K562 (cell line): Measurements from ENCODE around the gene POLR3H. TPM values are rescaled to one million over a fixed set of nuclear protein-coding genes. Genes with fewer than 3 reads are reported as not detected.
A peak's percentile ranks its signal among the peaks of the same experiment; 100 is the strongest.

Experiments used
- ETV6 ChIP-seq, 3 experiments: fragments of 150-350 bp in 1 of 3; sonication (generic) in 1 of 3; formaldehyde crosslinking in 1 of 3; IDR thresholded peaks; 2 replicates each; pipeline versions ENCODE4 v1.6.1 to v1.8.0; 2014 to 2022; ENCODE audit warnings: borderline replicate concordance in 2 of 3, low read depth in 2 of 3, antibody characterized with exemption in 1 of 3, low read length in 1 of 3, mild to moderate bottlenecking in 1 of 3, missing genetic modification reagents in 1 of 3
- FOS ChIP-seq: IDR thresholded peaks from 3 replicates; pipeline ENCODE4 v1.6.1; 2011; ENCODE audit not compliant: insufficient read length; ENCODE audit errors: extremely low read depth
- FOXJ3 ChIP-seq: sonication (generic); formaldehyde crosslinking; IDR thresholded peaks from 2 replicates; pipeline ENCODE4 v1.4.0; 2020; ENCODE audit warnings: mild to moderate bottlenecking, missing genetic modification reagents
- GATA2 ChIP-seq: sonication (generic); formaldehyde crosslinking; IDR thresholded peaks from 2 replicates; pipeline ENCODE4 v1.4.0; 2020; ENCODE audit warnings: mild to moderate bottlenecking, missing genetic modification reagents
- GTF2E2 ChIP-seq: fragments of 200-800 bp; sonication (Bioruptor generic); IDR thresholded peaks from 2 replicates; pipeline ENCODE4 v1.6.1; 2016; ENCODE audit warnings: missing genetic modification characterization, missing compliant biosample characterization
- IRF2 ChIP-seq: sonication (generic); formaldehyde crosslinking; IDR thresholded peaks from 2 replicates; pipeline ENCODE4 v1.8.1; 2022; ENCODE audit warnings: mild to moderate bottlenecking, missing genetic modification reagents
- NFATC3 ChIP-seq: fragments of 450-650 bp; IDR thresholded peaks from 2 replicates; pipeline ENCODE4 v1.6.1; 2017; ENCODE audit warnings: mild to moderate bottlenecking
- NR2C1 ChIP-seq, 2 experiments: fragments of 450-650 bp; IDR thresholded peaks; 2 replicates each; pipeline ENCODE4 v1.6.1; 2017; ENCODE audit warnings: mild to moderate bottlenecking in 2 of 2, antibody characterized with exemption in 1 of 2, inconsistent platforms in 1 of 2, missing compliant biosample characterization in 1 of 2, missing genetic modification characterization in 1 of 2
- NR2C2 ChIP-seq, 2 experiments: fragments of 200-800 bp in 1 of 2; sonication (Bioruptor generic) in 1 of 2; sonication (generic) in 1 of 2; formaldehyde crosslinking in 1 of 2; IDR thresholded peaks; 2 replicates each; pipeline versions ENCODE4 v1.6.1 to v1.8.0; 2016 to 2022; ENCODE audit warnings: mild to moderate bottlenecking in 1 of 2, missing compliant biosample characterization in 1 of 2, missing genetic modification characterization in 1 of 2, missing genetic modification reagents in 1 of 2
- POLR2H ChIP-seq: IDR thresholded peaks from 2 replicates; pipeline ENCODE4 v1.6.1; 2016; ENCODE audit warnings: missing genetic modification characterization, low read depth, mild to moderate bottlenecking, control low read depth, missing compliant biosample characterization, moderate library complexity
- RBFOX2 ChIP-seq: fragments of 200-400 bp; formaldehyde crosslinking; IDR thresholded peaks from 2 replicates; pipeline ENCODE4 v1.6.1; 2017; ENCODE audit warnings: low read depth, mild to moderate bottlenecking, low read length, moderate library complexity
- RBM25 ChIP-seq: fragments of 200-400 bp; formaldehyde crosslinking; IDR thresholded peaks from 2 replicates; pipeline ENCODE4 v1.6.1; 2018; ENCODE audit warnings: low read length, low read depth, moderate library complexity; ENCODE audit not compliant: severe bottlenecking
- RCOR1 ChIP-seq, 2 experiments: IDR thresholded peaks; 2 replicates each; pipeline ENCODE4 v1.6.1; 2012; ENCODE audit warnings: low read depth in 2 of 2, low read length in 2 of 2, borderline replicate concordance in 1 of 2, improper control_type of control experiment in 1 of 2
- SLC30A9 ChIP-seq: fragments of 250-450 bp; sonication (Bioruptor Pico); IDR thresholded peaks from 2 replicates; pipeline ENCODE4 v1.8.0; 2022; ENCODE audit warnings: mild to moderate bottlenecking, moderate library complexity
- SMARCC2 ChIP-seq: fragments of 450-650 bp; IDR thresholded peaks from 2 replicates; pipeline ENCODE4 v1.6.1; 2017; ENCODE audit warnings: antibody characterized with exemption, moderate library complexity, mild to moderate bottlenecking, low read depth
- SRSF3 ChIP-seq: fragments of 200-400 bp; formaldehyde crosslinking; IDR thresholded peaks from 2 replicates; pipeline ENCODE4 v1.6.1; 2016; ENCODE audit warnings: mild to moderate bottlenecking, low read length, moderate library complexity; ENCODE audit not compliant: insufficient read depth
- XRCC3 ChIP-seq: fragments of 450-650 bp; IDR thresholded peaks from 2 replicates; pipeline ENCODE4 v1.6.1; 2017; ENCODE audit warnings: mild to moderate bottlenecking, moderate library complexity
- ZNF121 ChIP-seq: sonication (generic); formaldehyde crosslinking; conservative IDR thresholded peaks from 2 replicates; pipeline ENCODE4 v1.8.0; 2022; ENCODE audit warnings: missing genetic modification reagents
- ZNF124 ChIP-seq: sonication (generic); formaldehyde crosslinking; IDR thresholded peaks from 2 replicates; pipeline ENCODE4 v1.8.1; 2022; ENCODE audit warnings: missing genetic modification reagents
- ZNF134 ChIP-seq: fragments of 250-450 bp; sonication (Bioruptor Pico); conservative IDR thresholded peaks from 2 replicates; pipeline ENCODE4 v1.4.0; 2020
- ZNF384 ChIP-seq: IDR thresholded peaks from 2 replicates; pipeline ENCODE4 v1.6.1; 2012; ENCODE audit warnings: low read depth, low read length, improper control_type of control experiment
- polyA plus RNA-seq, 8 experiments: library from polyadenylated mRNA; depleted of rRNA in 4 of 8; stranded (reverse) in 5 of 8; unstranded in 3 of 8; fragments of >200 nt; fragmentation: Nextera tagmentation in 2 of 8; fragmentation: Illumina TruSeq in 1 of 8; extraction: Ambion mirVana in 2 of 8; extraction: Trizol in 1 of 8; gene quantifications; 2 replicates each; pipeline versions ENCODE4 v1.2.1 to v1.2.3, GENCODE V29; 2011 to 2014; ENCODE audit warnings: inconsistent platforms in 1 of 8, missing spikeins in 1 of 8
- total RNA-seq, 7 experiments: library from RNA; depleted of rRNA in 6 of 7; stranded (reverse); fragments of >200 nt in 6 of 7; fragmentation: Illumina TruSeq in 2 of 7; extraction: Trizol in 2 of 7; gene quantifications; 2 replicates each; pipeline versions ENCODE4 v1.2.1 to v1.2.3, GENCODE V29; 2011 to 2021; ENCODE audit warnings: low replicate concordance in 1 of 7
- TF ChIP-seq, protein P1 (sequence below): sonication (generic); formaldehyde crosslinking; IDR thresholded peaks from 2 replicates; pipeline ENCODE4 v1.4.0; 2020; ENCODE audit warnings: mild to moderate bottlenecking, missing genetic modification reagents
- TF ChIP-seq, protein P2 (sequence below): fragments of 450-650 bp; IDR thresholded peaks from 2 replicates; pipeline ENCODE4 v1.6.1; 2016; ENCODE audit warnings: antibody characterized with exemption
- TF ChIP-seq, protein P3 (sequence below): fragments of 250-450 bp; sonication (Bioruptor Pico); IDR thresholded peaks from 2 replicates; pipeline ENCODE4 v1.8.0; 2022; ENCODE audit warnings: moderate library complexity, mild to moderate bottlenecking, inconsistent platforms

The POLR3H gene
- total and polyA plus RNA-seq, 9 of the 15 experiments (the other 6 are each of a cell fraction or from before 2014, with no cell fraction given) = 5.3 to 48.4 (median 22.2) TPM

DNA sequence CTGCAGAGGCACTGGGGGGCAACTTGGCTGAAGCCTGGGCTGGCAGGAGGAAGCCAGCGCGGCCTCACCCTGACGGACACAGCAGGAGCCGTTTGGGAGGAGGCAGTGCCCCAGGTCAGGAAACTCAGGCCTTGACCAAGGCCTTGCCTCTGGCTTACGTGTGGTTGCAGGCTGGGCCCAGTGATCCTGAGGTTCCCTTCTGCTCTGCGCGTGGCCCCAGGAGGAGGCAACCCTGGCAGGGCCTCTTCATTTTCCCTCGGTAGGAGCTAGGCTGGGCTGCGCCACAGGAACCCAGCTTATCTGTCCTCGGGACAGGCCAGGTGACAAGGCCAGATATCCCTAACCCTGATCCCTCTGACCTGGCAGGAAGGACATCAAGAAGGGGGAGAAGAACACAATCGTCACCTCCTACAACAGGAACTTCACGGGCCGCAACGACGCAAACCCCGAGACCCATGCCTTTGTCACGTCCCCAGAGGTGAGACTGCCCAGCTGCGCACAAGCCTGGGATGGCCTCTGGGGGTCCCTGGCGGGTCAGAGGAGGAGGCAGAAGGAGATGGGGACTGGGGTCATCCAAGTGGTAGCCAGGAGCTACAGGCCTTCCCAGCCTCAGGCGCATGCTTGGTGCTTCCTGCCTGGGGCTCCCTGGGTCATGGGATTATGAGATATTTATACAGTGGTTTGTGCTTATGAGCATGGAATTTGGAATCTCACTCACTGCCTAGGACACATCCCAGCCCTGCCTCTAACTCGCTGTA lies 20.6 kb downstream of the POLR3H start (continued):
- TF ChIP-seq NR2C1 (IDR thresholded peaks at IDR 0.05) (peak; percentile 90), NR2C1 (tag; IDR thresholded peaks at IDR 0.05) (peak; percentile 88), IRF2 (CRISPR knock-in tag) (no peak), XRCC3 (no peak), GATA2 (CRISPR knock-in tag) (peak; percentile 79), ZNF384 (no peak), SMARCC2 (no peak), FOXJ3 (CRISPR knock-in tag) (no peak), ETV6 (IDR thresholded peaks at IDR 0.05; ENCODE audit: borderline replicate concordance in 1 of 2, low read depth in 2 of 2, low read length in 1 of 2) (no peak), ETV6 (CRISPR knock-in tag; IDR thresholded peaks at IDR 0.05; ENCODE audit: borderline replicate concordance) (no peak), ZNF124 (CRISPR knock-in tag) (no peak), POLR2H (tag) (no peak), SRSF3 (no peak), ZNF121 (CRISPR knock-in tag) (no peak), ZNF134 (0 out of 2 replicates have a peak, but pooled peaks have one; percentile 19), RBM25 (no peak), RCOR1 (IDR thresholded peaks at IDR 0.05; ENCODE audit: borderline replicate concordance in 1 of 2, low read depth in 2 of 2, low read length in 2 of 2) (peak in 1 of 2 experiments; percentile 64; a peak in 2 of 4 replicates), RBFOX2 (peak; percentile 50), GTF2E2 (no peak), FOS (no peak), NR2C2 (CRISPR knock-in tag; IDR thresholded peaks at IDR 0.05) (peak; percentile 73), NR2C2 (tag; IDR thresholded peaks at IDR 0.05) (peak; percentile 84), SLC30A9 (CRISPR knock-in tag) (no peak), NFATC3 (no peak)
- TF ChIP-seq, protein P1, sequence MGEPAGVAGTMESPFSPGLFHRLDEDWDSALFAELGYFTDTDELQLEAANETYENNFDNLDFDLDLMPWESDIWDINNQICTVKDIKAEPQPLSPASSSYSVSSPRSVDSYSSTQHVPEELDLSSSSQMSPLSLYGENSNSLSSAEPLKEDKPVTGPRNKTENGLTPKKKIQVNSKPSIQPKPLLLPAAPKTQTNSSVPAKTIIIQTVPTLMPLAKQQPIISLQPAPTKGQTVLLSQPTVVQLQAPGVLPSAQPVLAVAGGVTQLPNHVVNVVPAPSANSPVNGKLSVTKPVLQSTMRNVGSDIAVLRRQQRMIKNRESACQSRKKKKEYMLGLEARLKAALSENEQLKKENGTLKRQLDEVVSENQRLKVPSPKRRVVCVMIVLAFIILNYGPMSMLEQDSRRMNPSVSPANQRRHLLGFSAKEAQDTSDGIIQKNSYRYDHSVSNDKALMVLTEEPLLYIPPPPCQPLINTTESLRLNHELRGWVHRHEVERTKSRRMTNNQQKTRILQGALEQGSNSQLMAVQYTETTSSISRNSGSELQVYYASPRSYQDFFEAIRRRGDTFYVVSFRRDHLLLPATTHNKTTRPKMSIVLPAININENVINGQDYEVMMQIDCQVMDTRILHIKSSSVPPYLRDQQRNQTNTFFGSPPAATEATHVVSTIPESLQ (CRISPR knock-in tag) = no peak
- TF ChIP-seq, protein P2, sequence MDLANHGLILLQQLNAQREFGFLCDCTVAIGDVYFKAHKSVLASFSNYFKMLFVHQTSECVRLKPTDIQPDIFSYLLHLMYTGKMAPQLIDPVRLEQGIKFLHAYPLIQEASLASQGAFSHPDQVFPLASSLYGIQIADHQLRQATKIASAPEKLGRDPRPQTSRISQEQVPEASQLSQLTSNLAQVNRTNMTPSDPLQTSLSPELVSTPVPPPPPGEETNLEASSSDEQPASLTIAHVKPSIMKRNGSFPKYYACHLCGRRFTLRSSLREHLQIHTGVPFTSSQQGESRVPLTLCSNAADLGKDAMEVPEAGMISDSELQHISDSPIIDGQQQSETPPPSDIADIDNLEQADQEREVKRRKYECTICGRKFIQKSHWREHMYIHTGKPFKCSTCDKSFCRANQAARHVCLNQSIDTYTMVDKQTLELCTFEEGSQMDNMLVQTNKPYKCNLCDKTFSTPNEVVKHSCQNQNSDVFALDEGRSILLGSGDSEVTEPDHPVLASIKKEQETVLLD = no peak
- TF ChIP-seq, protein P3, sequence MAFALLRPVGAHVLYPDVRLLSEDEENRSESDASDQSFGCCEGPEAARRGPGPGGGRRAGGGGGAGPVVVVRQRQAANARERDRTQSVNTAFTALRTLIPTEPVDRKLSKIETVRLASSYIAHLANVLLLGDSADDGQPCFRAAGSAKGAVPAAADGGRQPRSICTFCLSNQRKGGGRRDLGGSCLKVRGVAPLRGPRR (CRISPR knock-in tag) = no peak
